ENCODE data around the gene EDEM3.
"Not testable (repeated sequence)": the region's sequence is repeated elsewhere in the genome, so short reads cannot be mapped to it uniquely, and the experiment has no call there.

EDEM3 gene

GRCh38 chr1:184739796-184740195 is 14.9 kb downstream of the EDEM3 start:
- no peak for DNase-seq (ENCODE audit: low read depth in 2 of 2, low spot score in 1 of 2)

DNA sequence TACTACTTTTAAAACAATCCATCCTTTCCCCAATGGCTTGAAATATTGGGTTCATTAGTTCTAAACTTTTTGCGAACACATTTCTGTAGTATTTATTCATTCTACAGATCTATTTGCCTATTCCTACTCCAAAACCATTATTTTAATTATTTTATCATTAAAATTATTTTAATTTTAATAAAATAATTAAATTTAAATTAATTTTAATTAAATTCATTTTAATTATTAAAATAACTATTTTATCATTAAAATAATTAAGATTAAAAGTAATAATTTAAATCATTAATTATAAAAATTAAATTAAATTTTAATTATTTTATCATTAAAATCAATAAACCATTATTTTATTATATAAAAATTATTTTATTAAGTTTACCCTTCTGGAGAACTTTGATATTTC is 15.6 kb downstream of the EDEM3 start:
- DNase-seq (ENCODE audit: low read depth in 2 of 2, low spot score in 1 of 2), result no peak

GRCh38 chr1:184734980-184735379 is 19.7 kb downstream of the EDEM3 start:
- no peak for DNase-seq (ENCODE audit: low read depth in 2 of 2, low spot score in 1 of 2)

GRCh38 chr1:184724843-184725242 is 29.8 kb downstream of the EDEM3 start:
- no peak for DNase-seq (ENCODE audit: low read depth in 2 of 2, low spot score in 1 of 2)

DNA sequence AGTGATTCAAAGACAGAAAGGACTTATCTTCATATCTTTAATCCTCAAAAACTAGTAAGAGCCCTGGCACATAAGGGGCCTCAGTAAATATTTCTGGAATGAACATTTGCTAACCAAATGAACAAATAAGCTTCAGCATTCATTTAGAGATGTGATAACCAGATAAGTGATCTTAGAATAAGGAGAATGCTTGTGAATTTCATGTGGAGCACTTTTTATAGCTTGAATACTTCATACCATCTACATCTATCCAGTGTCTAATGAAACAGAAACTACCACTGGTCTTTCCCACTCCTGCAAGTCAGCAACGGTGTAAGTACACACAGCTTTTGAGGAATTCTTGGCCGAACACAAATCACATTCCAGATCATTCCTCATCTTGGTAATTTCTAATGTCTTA is 38.5 kb downstream of the EDEM3 start:
- DNase-seq (ENCODE audit: low read depth in 2 of 2, low spot score in 1 of 2), result no peak

GRCh38 chr1:184709418-184709817 is 45.2 kb downstream of the EDEM3 start:
- no peak for DNase-seq (ENCODE audit: low read depth in 2 of 2, low spot score in 1 of 2)

DNA sequence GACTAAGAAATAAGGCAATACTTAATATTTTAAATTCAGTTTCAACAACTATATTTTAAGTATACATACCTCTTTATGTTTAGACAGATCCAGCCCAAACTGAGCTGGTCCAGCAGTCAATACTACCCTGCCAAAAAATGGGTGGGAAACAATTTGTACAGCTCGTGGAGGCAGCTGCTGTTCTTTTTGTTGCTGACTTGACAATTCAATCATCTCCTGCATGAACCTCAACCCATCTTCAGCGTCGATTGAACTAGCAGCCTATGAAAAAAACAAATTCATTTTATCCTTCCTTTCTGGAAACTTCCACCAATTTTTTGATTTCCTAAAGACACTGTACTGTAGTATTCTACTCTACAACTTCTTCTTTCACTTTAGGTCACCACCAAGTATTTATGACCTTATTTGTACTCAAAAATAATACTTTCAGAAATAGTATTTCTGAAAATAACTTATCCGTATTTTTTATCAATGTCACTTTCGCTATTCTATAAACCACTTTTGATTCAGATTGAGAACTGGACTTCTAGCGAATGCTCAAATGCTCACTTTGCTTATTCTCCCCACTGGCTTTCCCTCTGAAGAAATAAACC is 46.5 kb downstream of the EDEM3 start:
- DNase-seq (ENCODE audit: low read depth in 2 of 2, low spot score in 1 of 2), result no peak

DNA sequence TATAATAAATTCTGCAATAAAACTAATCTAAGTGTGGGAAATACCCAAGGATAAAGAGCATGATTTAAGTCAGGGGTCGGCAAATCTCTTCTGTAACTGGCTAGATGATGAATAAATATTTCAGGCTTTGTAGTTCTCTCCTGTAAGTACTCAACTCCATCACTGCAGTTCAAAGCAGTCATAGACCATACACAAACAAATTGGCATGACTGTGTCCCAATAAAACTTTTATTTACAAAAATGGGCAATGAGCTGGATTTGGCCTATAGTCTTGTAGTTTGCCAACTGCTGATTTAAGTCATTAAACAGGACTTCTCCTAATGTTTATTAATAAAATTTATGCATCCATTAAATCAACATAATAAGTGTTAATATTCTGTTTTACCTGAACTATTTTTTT is 49.4 kb downstream of the EDEM3 start:
- DNase-seq (ENCODE audit: low read depth in 2 of 2, low spot score in 1 of 2), result no peak

DNA sequence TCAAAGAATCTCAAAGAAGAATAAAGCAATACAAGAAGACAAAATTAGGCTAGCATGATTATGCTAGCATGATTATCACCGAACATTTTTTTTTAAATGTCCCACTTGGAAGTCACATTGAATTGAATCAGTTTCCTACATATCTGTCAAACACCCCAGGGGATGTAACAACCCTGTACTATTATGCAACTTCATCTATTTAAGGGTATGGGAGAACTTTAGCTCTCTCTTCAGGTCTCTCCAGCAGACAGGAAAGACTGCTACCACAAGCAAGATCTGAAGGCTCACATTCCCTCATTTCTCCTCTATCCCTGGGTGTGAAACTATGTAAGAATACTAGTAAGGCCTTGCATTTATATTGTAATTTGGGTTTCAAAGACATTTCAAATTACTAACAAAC is 52.8 kb downstream of the EDEM3 start:
- DNase-seq (ENCODE audit: low read depth in 2 of 2, low spot score in 1 of 2), result no peak

GRCh38 chr1:184698969-184699368 is 55.7 kb downstream of the EDEM3 start:
- no peak for DNase-seq (ENCODE audit: low read depth in 2 of 2, low spot score in 1 of 2)

DNA sequence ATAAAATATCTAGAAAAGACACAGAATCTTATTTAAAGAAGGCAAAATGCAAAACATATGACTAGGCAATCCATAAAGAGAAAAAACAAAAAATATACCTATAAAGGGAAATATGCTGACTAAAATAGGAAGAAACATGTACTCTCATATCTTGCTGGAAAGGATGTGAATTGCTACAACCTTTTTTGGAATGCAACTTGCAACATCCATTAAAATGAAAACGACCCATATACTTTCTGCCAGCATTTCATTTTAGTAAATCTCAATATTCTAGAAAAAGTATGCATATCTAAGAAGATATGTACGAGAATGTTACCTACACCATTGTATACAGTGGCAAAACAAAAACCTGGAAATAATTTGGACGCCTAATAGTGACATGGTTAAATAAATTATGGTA is 56.6 kb downstream of the EDEM3 start:
- DNase-seq (ENCODE audit: low read depth in 2 of 2, low spot score in 1 of 2), result no peak

- no peak for DNase-seq (ENCODE audit: low read depth in 2 of 2, low spot score in 1 of 2)
These were observed 58.3 kb downstream of the EDEM3 start for GRCh38 chr1:184696403-184696802.

- DNase-seq (ENCODE audit: low read depth in 2 of 2, low spot score in 1 of 2), result no peak
These were observed 59.6 kb downstream of the EDEM3 start for GRCh38 chr1:184695023-184695422.

- no peak for DNase-seq (ENCODE audit: low read depth in 2 of 2, low spot score in 1 of 2)
These were observed 61.6 kb downstream of the EDEM3 start for GRCh38 chr1:184693011-184693410.

GRCh38 chr1:184691719-184692324 is 62.8 kb downstream of the EDEM3 start:
- DNase-seq (ENCODE audit: low read depth in 2 of 2, low spot score in 1 of 2), result no peak

DNA sequence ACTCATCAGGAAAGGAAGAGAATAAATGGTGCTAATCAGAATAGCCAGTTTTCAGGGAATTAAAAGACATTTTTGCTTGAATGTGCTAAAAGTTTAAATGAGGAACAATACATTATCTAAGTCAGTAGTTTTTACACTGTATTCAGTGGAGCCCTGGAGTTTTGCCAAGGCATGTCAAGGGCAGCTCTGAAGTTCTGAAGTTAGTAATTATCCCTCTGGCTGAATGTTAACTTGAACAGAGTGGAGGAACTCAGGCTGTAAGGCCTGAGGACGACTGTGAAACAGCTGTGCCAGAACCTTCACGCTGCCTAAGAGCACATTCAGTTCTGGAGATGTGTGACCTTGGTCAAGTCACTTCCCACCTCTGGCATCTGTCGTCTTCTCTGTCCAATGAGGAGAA is 68.1 kb downstream of the EDEM3 start:
- no peak for DNase-seq (ENCODE audit: low read depth in 2 of 2, low spot score in 1 of 2)

DNA sequence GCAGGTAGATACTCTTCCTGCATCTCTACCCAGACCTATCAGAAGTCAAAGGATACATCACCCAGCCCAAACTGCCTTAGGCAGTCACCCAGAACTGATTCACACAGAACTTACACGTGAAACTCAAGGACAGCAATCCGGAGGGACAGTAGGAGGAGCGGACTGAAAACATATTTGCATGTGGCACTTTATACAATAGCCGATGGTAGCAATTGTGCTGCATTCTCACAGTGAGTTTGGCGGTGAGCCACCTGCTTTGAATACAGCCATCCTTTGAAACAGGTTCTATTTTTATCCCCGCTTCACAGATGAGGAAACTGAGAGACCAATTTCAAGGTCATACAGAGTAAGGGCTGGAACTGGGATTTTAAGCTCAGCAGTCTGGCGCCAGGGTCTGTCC is 69.5 kb downstream of the EDEM3 start:
- DNase-seq (ENCODE audit: low read depth in 2 of 2, low spot score in 1 of 2), result no peak

DNA sequence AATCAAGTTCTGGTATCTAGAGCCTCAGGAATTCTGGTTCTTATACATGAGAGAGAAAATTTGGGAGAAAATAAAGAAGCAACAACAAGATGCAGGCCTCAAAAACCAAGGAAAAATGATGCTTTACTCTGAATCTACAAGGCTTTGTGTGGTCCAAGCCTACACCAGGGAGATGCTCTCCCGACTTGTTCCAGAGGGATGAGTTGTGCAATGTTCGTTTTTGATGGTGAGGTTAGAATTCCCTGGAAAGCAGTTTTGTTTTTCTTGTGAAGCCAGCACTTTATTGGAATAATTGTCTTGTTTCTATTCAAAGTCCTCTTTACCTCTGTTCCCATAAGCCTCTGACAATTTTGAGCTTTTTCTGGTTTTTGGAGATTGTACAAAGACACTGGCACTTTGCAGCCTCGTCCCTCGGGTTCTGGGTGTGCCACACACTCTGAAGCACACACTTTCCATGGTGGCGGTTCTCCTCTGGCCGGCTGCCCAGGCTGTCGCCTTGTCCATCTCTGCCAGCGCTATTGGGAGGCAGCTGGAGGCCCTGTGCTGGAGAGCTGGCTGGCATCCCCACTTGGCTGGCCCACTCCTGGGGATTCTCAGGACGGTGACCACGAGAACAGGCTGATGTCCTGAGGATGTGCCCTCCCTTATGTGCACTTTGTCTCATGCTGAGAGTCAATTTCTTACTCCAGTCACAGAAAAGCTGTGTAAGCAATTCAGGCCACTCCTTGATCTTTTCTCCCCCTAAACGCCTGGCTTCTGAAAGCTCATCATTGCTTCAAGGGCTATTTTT is 70.2 kb downstream of the EDEM3 start:
- DNase-seq (ENCODE audit: low read depth in 2 of 2, low spot score in 1 of 2), result no peak

DNA sequence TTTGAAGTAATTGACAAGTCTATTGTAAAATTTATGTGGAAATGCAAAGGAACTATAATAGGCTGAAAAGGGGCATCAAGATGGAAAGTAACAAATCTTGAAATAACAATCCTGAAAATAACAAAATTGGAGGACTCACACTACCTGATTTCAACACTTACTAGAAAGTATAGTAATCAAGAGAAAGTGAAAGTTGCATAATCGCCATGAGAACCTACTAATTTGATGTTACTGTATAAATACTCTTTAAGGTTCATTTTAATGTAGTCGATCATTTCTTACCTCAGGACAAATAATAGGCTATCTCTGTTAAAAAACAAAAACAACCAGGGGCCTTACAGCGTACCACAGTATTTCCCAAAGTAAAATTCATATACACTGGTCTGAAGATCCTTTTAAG is 71.7 kb downstream of the EDEM3 start:
- DNase-seq (ENCODE audit: low read depth in 2 of 2, low spot score in 1 of 2), result no peak

- DNase-seq (ENCODE audit: low read depth in 2 of 2, low spot score in 1 of 2), result not testable (repeated sequence)
These were observed 73.9 kb downstream of the EDEM3 start for GRCh38 chr1:184680611-184681225.

- not testable (repeated sequence) for DNase-seq (ENCODE audit: low read depth in 2 of 2, low spot score in 1 of 2)
These were observed 75.2 kb downstream of the EDEM3 start for GRCh38 chr1:184679472-184679871.

DNA sequence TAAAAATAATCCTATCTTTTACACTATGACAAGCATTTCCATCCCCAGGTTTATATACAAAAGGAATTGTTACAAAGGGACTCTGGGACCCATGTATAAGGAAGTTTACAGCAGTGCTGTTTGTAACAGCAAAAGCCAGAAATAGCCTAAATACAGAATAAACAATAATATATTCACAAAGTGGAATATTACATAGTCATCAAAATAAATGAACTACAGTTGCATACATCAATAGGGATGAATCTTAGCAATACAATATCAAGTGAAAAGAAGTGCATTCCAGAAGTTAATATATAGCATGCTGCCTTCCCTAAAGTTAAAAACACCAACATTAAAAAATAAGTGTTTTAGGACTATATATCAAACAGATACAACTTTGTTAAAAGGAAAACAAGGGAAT is 77.3 kb downstream of the EDEM3 start:
- no peak for DNase-seq (ENCODE audit: low read depth in 2 of 2, low spot score in 1 of 2)

Measured in stimulated activated CD8-positive, alpha-beta memory T cell treated with anti-CD3 and anti-CD28 coated beads, Interleukin-4, amount 100 ng/mL, for 4 hours (primary cell).